SK-N-SH (cell line): ENCODE results near the gene RAB26. TPM values are rescaled to one million over a fixed set of nuclear protein-coding genes. Genes with fewer than 3 reads are reported as not detected.

Experiments
- CTCF ChIA-PET: fragments of 300-600, 350-600 bp; formaldehyde crosslinking; extraction: SDS; loops from one replicate; lab custom pipeline; 2021; lab: Yijun Ruan, JAX
- POLR2A ChIA-PET: fragments of 350-600 bp; sonication (Branson Sonifier 250); formaldehyde crosslinking; extraction: SDS; loops from one replicate; lab custom pipeline; 2020; ENCODE audit warnings: antibody characterized with exemption, inconsistent platforms; lab: Yijun Ruan, JAX
- DNase-seq: peaks from one replicate; pipeline ENCODE4 v3.0.0; 2012
- H2AFZ ChIP-seq: fragments of 200-600 bp; sonication (generic); 2 replicates; pipeline ENCODE4 v1.8.1; 2016; ENCODE audit warnings: antibody characterized with exemption, mild to moderate bottlenecking, low read depth
- H3F3A ChIP-seq: fragments of 200-600 bp; sonication (generic); replicated peaks from 2 replicates; pipeline ENCODE3; 2016; ENCODE audit warnings: antibody characterized with exemption, mild to moderate bottlenecking; ENCODE audit not compliant: insufficient read depth
- H3K27ac ChIP-seq, 2 experiments: fragments of 200-500 bp in 1 of 2; fragments of 200-600 bp in 1 of 2; sonication (Bioruptor generic) in 1 of 2; sonication (generic), shearing (Covaris generic) in 1 of 2; 2 replicates each; pipeline versions ENCODE4 v1.5.1 to v1.6.1; 2014 to 2016; ENCODE audit warnings: low read depth in 2 of 2, inconsistent platforms in 1 of 2, low read length in 1 of 2, mild to moderate bottlenecking in 1 of 2, mixed read lengths in 1 of 2
- H3K27me3 ChIP-seq: fragments of 200-600 bp; sonication (generic), shearing (Covaris generic); 2 replicates; pipeline ENCODE4 v1.6.1; 2016; ENCODE audit warnings: mixed run types; ENCODE audit not compliant: insufficient read depth
- H3K36me3 ChIP-seq, 2 experiments: fragments of 200-500 bp in 1 of 2; fragments of 200-600 bp in 1 of 2; sonication (Bioruptor generic) in 1 of 2; sonication (generic) in 1 of 2; replicated peaks in 1 of 2; 2 replicates each; pipeline versions ENCODE3 to v1.5.1; 2014 to 2016; ENCODE audit warnings: low read length in 1 of 2, mild to moderate bottlenecking in 1 of 2; ENCODE audit not compliant: insufficient read depth in 2 of 2, control insufficient read depth in 1 of 2
- H3K4me1 ChIP-seq, 2 experiments: fragments of 200-500 bp in 1 of 2; fragments of 200-600 bp in 1 of 2; sonication (Bioruptor generic) in 1 of 2; sonication (generic), shearing (Covaris generic) in 1 of 2; 2 replicates each; pipeline versions ENCODE4 v1.5.1 to v1.6.1; 2014 to 2016; ENCODE audit warnings: low read depth in 1 of 2, low read length in 1 of 2, mixed run types in 1 of 2; ENCODE audit not compliant: insufficient read depth in 2 of 2, control insufficient read depth in 1 of 2
- H3K4me2 ChIP-seq: fragments of 200-600 bp; sonication (generic), shearing (Covaris generic); 2 replicates; pipeline ENCODE4 v1.6.1; 2017; ENCODE audit warnings: mixed run types
- H3K4me3 ChIP-seq, 2 experiments: fragments of 200-500 bp in 1 of 2; fragments of 200-600 bp in 1 of 2; sonication (Bioruptor generic) in 1 of 2; sonication (generic), shearing (Covaris generic) in 1 of 2; 2 replicates each; pipeline versions ENCODE4 v1.5.1 to v1.8.1; 2014 to 2016; ENCODE audit warnings: low read depth in 2 of 2, inconsistent platforms in 1 of 2, low read length in 1 of 2, mild to moderate bottlenecking in 1 of 2, mixed read lengths in 1 of 2, moderate library complexity in 1 of 2
- H3K79me2 ChIP-seq: fragments of 200-600 bp; sonication (generic); 2 replicates; pipeline ENCODE4 v1.8.1; 2017; ENCODE audit warnings: mild to moderate bottlenecking; ENCODE audit not compliant: insufficient read depth
- H3K9ac ChIP-seq: fragments of 200-600 bp; sonication (generic); 2 replicates; pipeline ENCODE4 v1.6.1; 2017; ENCODE audit warnings: mixed run types
- H3K9me2 ChIP-seq: fragments of 200-600 bp; sonication (generic); 2 replicates; pipeline ENCODE4 v1.6.1; 2017; ENCODE audit warnings: mixed run types
- H3K9me3 ChIP-seq: fragments of 200-600 bp; sonication (generic); 2 replicates; pipeline ENCODE4 v1.6.1; 2017; ENCODE audit warnings: mixed run types, mild to moderate bottlenecking, moderate library complexity
- H4K20me1 ChIP-seq: fragments of 200-600 bp; sonication (generic); 2 replicates; pipeline ENCODE4 v1.6.1; 2017; ENCODE audit warnings: mild to moderate bottlenecking, mixed run types; ENCODE audit not compliant: insufficient read depth
- EP300 ChIP-seq, 2 experiments: IDR thresholded peaks; 2 replicates each; pipeline versions ENCODE4 v1.4.0 to v1.6.1; 2012; ENCODE audit warnings: borderline replicate concordance in 1 of 2, low read depth in 1 of 2, low read length in 1 of 2
- FOXM1 ChIP-seq: IDR thresholded peaks from 2 replicates; pipeline ENCODE4 v1.4.0; 2012; ENCODE audit warnings: low read depth, mild to moderate bottlenecking
- JUND ChIP-seq: IDR thresholded peaks from 2 replicates; pipeline ENCODE4 v1.4.0; 2012
- MXI1 ChIP-seq: IDR thresholded peaks from 2 replicates; pipeline ENCODE4 v1.6.1; 2012; ENCODE audit warnings: mild to moderate bottlenecking, low read depth, low read length, improper control_type of control experiment
- POLR2AphosphoS5 ChIP-seq: IDR thresholded peaks from 2 replicates; pipeline ENCODE4 v1.6.1; 2012; ENCODE audit warnings: low read depth, low read length
- RXRA ChIP-seq: IDR thresholded peaks from 2 replicates; pipeline ENCODE4 v1.4.0; 2012; ENCODE audit warnings: low read depth, mild to moderate bottlenecking, borderline replicate concordance
- TCF12 ChIP-seq: IDR thresholded peaks from 2 replicates; pipeline ENCODE4 v1.4.0; 2012
- TEAD4 ChIP-seq: IDR thresholded peaks from 2 replicates; pipeline ENCODE4 v1.4.0; 2012; ENCODE audit warnings: mild to moderate bottlenecking, borderline replicate concordance; ENCODE audit not compliant: insufficient read depth
- YY1 ChIP-seq: IDR thresholded peaks from 2 replicates; pipeline ENCODE4 v1.4.0; 2012; ENCODE audit warnings: low read depth, mild to moderate bottlenecking
- WGBS: methylation state at CpG from one replicate; pipeline ENCODE4 v1.1.6; 2017; ENCODE audit warnings: low lambda C conversion rate; 5-methylcytosine and 5-hydroxymethylcytosine counted together
- polyA plus RNA-seq, 3 experiments: library from polyadenylated mRNA; depleted of rRNA; stranded (reverse); fragments of >200 nt; gene quantifications; 2 replicates each; pipeline ENCODE4 v1.2.3, GENCODE V29; 2012
- TF ChIP-seq, protein P1 (sequence below): IDR thresholded peaks from 2 replicates; pipeline ENCODE4 v1.6.1; 2012; ENCODE audit warnings: mild to moderate bottlenecking, low read depth, low read length, moderate library complexity
- TF ChIP-seq, protein P2 (sequence below): IDR thresholded peaks from 2 replicates; pipeline ENCODE4; 2012
- TF ChIP-seq, protein P3 (sequence below): IDR thresholded peaks from 2 replicates; pipeline ENCODE4 v1.4.0; 2012; ENCODE audit warnings: low read depth, borderline replicate concordance

The RAB26 gene
- polyA plus RNA-seq, 1 of the 3 experiments (the other 2 are of a cell fraction) = 14.3 TPM

DNA sequence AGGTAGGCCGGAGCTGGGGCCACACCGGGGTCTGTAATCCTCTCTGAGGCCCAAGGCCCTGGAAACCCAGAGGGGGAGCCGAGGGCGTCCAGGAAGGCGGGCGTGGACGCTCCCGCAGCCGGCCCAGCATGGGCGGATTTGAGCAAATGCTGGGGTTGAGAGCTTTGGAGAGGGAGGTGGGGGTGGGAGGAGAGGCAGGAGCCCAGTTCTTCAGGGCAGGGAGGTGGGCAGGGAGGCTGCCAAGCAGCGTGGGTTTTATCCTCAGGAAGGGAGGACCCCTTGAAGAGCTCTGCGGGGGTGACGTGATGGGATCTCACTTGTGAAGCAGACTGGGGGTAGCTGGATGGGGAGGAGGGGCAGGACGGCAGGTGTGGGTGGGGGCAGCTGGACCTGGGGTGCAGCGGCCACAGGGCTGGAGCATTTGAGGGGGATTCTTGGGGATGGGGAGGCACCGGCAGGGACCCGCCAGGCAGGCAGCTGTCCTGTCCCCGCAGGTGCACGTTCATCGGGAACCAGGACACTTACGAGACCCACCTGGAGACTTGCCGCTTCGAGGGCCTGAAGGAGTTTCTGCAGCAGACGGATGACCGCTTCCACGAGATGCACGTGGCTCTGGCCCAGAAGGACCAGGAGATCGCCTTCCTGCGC lies 24.4 kb downstream of the RAB26 start:
- Histone ChIP-seq H3K36me3 (peaks cover 0 to 76% of the 10 kb centered on the region in 2 experiments), H3K4me3 (no peak overlapping the region), H3K4me2 (no peak overlapping the region), H3K79me2 (no peaks in the 10 kb centered on the region), H3K9me2 (no peaks in the 10 kb centered on the region), H3F3A (no peaks in the 10 kb centered on the region), H3K4me1 (no peaks in the 10 kb centered on the region), H3K27ac (no peak overlapping the region), H4K20me1 (0 out of 2 replicates have a peak, but pooled peaks cover 1% of the 10 kb centered on the region), H3K9ac (no peak overlapping the region), H3K9me3 (no peaks in the 10 kb centered on the region), H2AFZ (no peak overlapping the region), H3K27me3 (no peaks in the 10 kb centered on the region)
- TF ChIP-seq, protein P1, sequence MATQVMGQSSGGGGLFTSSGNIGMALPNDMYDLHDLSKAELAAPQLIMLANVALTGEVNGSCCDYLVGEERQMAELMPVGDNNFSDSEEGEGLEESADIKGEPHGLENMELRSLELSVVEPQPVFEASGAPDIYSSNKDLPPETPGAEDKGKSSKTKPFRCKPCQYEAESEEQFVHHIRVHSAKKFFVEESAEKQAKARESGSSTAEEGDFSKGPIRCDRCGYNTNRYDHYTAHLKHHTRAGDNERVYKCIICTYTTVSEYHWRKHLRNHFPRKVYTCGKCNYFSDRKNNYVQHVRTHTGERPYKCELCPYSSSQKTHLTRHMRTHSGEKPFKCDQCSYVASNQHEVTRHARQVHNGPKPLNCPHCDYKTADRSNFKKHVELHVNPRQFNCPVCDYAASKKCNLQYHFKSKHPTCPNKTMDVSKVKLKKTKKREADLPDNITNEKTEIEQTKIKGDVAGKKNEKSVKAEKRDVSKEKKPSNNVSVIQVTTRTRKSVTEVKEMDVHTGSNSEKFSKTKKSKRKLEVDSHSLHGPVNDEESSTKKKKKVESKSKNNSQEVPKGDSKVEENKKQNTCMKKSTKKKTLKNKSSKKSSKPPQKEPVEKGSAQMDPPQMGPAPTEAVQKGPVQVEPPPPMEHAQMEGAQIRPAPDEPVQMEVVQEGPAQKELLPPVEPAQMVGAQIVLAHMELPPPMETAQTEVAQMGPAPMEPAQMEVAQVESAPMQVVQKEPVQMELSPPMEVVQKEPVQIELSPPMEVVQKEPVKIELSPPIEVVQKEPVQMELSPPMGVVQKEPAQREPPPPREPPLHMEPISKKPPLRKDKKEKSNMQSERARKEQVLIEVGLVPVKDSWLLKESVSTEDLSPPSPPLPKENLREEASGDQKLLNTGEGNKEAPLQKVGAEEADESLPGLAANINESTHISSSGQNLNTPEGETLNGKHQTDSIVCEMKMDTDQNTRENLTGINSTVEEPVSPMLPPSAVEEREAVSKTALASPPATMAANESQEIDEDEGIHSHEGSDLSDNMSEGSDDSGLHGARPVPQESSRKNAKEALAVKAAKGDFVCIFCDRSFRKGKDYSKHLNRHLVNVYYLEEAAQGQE = no peak
- no peak for TF ChIP-seq JUND
- no peak for TF ChIP-seq POLR2AphosphoS5
- TF ChIP-seq EP300 (IDR thresholded peaks at IDR 0.05; ENCODE audit: borderline replicate concordance in 1 of 2, low read depth in 1 of 2, low read length in 1 of 2) = no peak
- no peak for TF ChIP-seq TCF12
- 95% methylated on average over 24 of the region's 29 CpGs for WGBS
- ChIA-PET POLR2A (no interaction called here), CTCF (interaction anchor here (1.5 kb wide), 1 partner anchor 21 kb away, joined by 3 read pairs; no protein-coding TSS in a partner anchor)
- no peak for DNase-seq

DNA sequence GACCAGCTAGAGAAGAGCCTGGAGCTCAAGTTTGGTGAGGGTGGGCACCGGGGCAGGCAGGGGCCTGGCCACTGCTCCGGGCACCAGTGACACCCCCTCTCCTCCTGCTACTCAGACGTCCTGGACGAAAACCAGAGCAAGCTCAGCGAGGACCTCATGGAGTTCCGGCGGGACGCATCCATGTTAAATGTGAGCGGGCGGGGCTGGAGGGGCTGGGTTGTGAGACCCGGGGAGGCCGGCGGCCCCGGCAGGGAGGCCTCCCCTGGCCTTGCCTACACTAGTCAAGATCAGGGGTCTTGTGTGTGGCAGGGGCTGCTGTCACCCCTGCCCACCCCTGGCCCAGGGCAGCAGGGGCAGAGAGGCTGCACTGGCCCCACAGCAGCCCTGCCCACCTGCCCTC lies 24.9 kb downstream of the RAB26 start:
- Histone ChIP-seq H3K27ac (no peak overlapping the region), H3K4me3 (no peak overlapping the region), H3K27me3 (no peaks in the 10 kb centered on the region), H3K4me2 (no peak overlapping the region), H3K9me3 (no peaks in the 10 kb centered on the region), H3F3A (no peaks in the 10 kb centered on the region), H3K36me3 (peaks cover 0 to 76% of the 10 kb centered on the region in 2 experiments), H3K79me2 (no peaks in the 10 kb centered on the region), H2AFZ (no peak overlapping the region), H3K9me2 (no peaks in the 10 kb centered on the region), H3K4me1 (no peaks in the 10 kb centered on the region), H3K9ac (no peak overlapping the region), H4K20me1 (no peaks in the 10 kb centered on the region)
- ChIA-PET POLR2A (no interaction called here), CTCF (interaction anchor here (1.5 kb wide), 1 partner anchor 21 kb away, joined by 3 read pairs; no protein-coding TSS in a partner anchor)
- DNase-seq = no peak
- WGBS = 70% methylated on average over 2 of the region's 14 CpGs
- TF ChIP-seq MXI1 (no peak), RXRA (no peak), FOXM1 (no peak), YY1 (no peak), TEAD4 (no peak)
- TF ChIP-seq, protein P2, sequence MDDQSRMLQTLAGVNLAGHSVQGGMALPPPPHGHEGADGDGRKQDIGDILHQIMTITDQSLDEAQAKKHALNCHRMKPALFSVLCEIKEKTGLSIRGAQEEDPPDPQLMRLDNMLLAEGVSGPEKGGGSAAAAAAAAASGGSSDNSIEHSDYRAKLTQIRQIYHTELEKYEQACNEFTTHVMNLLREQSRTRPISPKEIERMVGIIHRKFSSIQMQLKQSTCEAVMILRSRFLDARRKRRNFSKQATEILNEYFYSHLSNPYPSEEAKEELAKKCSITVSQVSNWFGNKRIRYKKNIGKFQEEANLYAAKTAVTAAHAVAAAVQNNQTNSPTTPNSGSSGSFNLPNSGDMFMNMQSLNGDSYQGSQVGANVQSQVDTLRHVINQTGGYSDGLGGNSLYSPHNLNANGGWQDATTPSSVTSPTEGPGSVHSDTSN = no peak
- TF ChIP-seq, protein P1 = no peak
- TF ChIP-seq, protein P3, sequence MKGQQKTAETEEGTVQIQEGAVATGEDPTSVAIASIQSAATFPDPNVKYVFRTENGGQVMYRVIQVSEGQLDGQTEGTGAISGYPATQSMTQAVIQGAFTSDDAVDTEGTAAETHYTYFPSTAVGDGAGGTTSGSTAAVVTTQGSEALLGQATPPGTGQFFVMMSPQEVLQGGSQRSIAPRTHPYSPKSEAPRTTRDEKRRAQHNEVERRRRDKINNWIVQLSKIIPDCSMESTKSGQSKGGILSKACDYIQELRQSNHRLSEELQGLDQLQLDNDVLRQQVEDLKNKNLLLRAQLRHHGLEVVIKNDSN = no peak
